SU-DHL-6 (cell line): ENCODE results near the gene PATZ1.

Source experiments
- H2AFZ ChIP-seq: fragments of 200-600 bp; sonication (generic); 2 replicates; pipeline ENCODE4 v1.6.1; 2014; ENCODE audit warnings: low read depth, mild to moderate bottlenecking, moderate library complexity, mixed read lengths, antibody characterized with exemption, low read length; ENCODE audit not compliant: severe bottlenecking
- H3F3A ChIP-seq: fragments of 200-600 bp; shearing (Covaris generic); 2 replicates; pipeline ENCODE4 v1.6.0; 2016; ENCODE audit warnings: antibody characterized with exemption, mild to moderate bottlenecking; ENCODE audit not compliant: insufficient read depth
- H3K27ac ChIP-seq: fragments of 200-600 bp; sonication (generic); 2 replicates; pipeline ENCODE4 v1.5.1; 2016; ENCODE audit warnings: low read depth, mild to moderate bottlenecking, low read length, moderate library complexity, mixed read lengths
- H3K27me3 ChIP-seq: fragments of 200-600 bp; sonication (generic), shearing (Covaris generic); 2 replicates; pipeline ENCODE4 v1.6.0; 2014; ENCODE audit warnings: mild to moderate bottlenecking, low read length
- H3K36me3 ChIP-seq: fragments of 200-600 bp; sonication (generic); 2 replicates; pipeline ENCODE4 v1.6.1; 2014; ENCODE audit warnings: mild to moderate bottlenecking, low read length, mixed read lengths
- H3K4me2 ChIP-seq: fragments of 300-600, 200-600 bp; shearing (Covaris generic), sonication (generic); 2 replicates; pipeline ENCODE4 v1.6.0; 2014; ENCODE audit warnings: low read length, low read depth, mild to moderate bottlenecking; ENCODE audit not compliant: poor library complexity, severe bottlenecking
- H3K4me3 ChIP-seq: fragments of 200-600 bp; sonication (generic); 2 replicates; pipeline ENCODE4 v1.5.1; 2014; ENCODE audit warnings: antibody characterized with exemption, low read length, mild to moderate bottlenecking, mixed read lengths; ENCODE audit not compliant: insufficient read depth, poor library complexity, severe bottlenecking
- H3K79me2 ChIP-seq: fragments of 200-600 bp; sonication (generic); 2 replicates; pipeline ENCODE4 v1.6.1; 2014; ENCODE audit warnings: mild to moderate bottlenecking, low read length, moderate library complexity; ENCODE audit not compliant: insufficient read depth
- H3K9ac ChIP-seq: fragments of 200-600 bp; sonication (generic); 2 replicates; pipeline ENCODE4 v1.7.0; 2014; ENCODE audit warnings: mild to moderate bottlenecking, low read length
- H3K9me2 ChIP-seq: fragments of 200-600 bp; sonication (generic); replicated peaks from 2 replicates; pipeline ENCODE4 v1.6.1; 2014; ENCODE audit warnings: low read length; ENCODE audit not compliant: insufficient read depth
- H3K9me3 ChIP-seq: fragments of 200-600 bp; sonication (generic); 2 replicates; pipeline ENCODE4 v1.6.1; 2014; ENCODE audit warnings: low read length, mixed read lengths; ENCODE audit not compliant: insufficient read depth
- H4K20me1 ChIP-seq: fragments of 200-600 bp; sonication (generic); 2 replicates; pipeline ENCODE4 v1.6.1; 2014; ENCODE audit warnings: low read depth, mild to moderate bottlenecking, antibody characterized with exemption, low read length, moderate library complexity, mixed read lengths
- CTCF ChIP-seq: fragments of 200-600 bp; sonication (generic); IDR thresholded peaks from one replicate; pipeline ENCODE4 v1.5.1; 2017; ENCODE audit warnings: antibody characterized with exemption, mild to moderate bottlenecking, low read length, moderate library complexity; ENCODE audit not compliant: insufficient read depth, poor library complexity, severe bottlenecking
- EZH2phosphoT487 ChIP-seq: fragments of 200-600 bp; sonication (generic), shearing (Covaris generic); conservative IDR thresholded peaks from 2 replicates; pipeline ENCODE4 v1.6.1; 2018; ENCODE audit warnings: mild to moderate bottlenecking, antibody characterized with exemption, low read length, moderate library complexity, mixed read lengths

The PATZ1 gene

GRCh38 chr22:31278151-31278621 lies 68.0 kb downstream of the PATZ1 start:
- H3K36me3 ChIP-seq: no peaks in the 10 kb centered on the region
- H3K27ac ChIP-seq: no peak overlapping the region
- H4K20me1 ChIP-seq: no peaks in the 10 kb centered on the region

GRCh38 chr22:31277741-31278140 lies 68.4 kb downstream of the PATZ1 start:
- H3K9me2 ChIP-seq: no peaks in the 10 kb centered on the region
- H3K36me3 ChIP-seq: no peaks in the 10 kb centered on the region
- no peak for TF ChIP-seq CTCF
- TF ChIP-seq EZH2phosphoT487: no peak
- no peaks in the 10 kb centered on the region for H3K9me3 ChIP-seq
- H3K4me3 ChIP-seq: no peak overlapping the region
- H4K20me1 ChIP-seq: no peaks in the 10 kb centered on the region
- no peak overlapping the region for H2AFZ ChIP-seq
- no peak overlapping the region for H3K9ac ChIP-seq
- no peaks in the 10 kb centered on the region for H3K27me3 ChIP-seq
- H3K27ac ChIP-seq: no peak overlapping the region
- no peaks in the 10 kb centered on the region for H3K79me2 ChIP-seq
- no peaks in the 10 kb centered on the region for H3F3A ChIP-seq
- H3K4me2 ChIP-seq: no peak overlapping the region

More at GRCh38 chr22:31278151-31278621, 68.0 kb downstream of the PATZ1 start:
- H3K9me2 ChIP-seq: no peaks in the 10 kb centered on the region
- no peak overlapping the region for H3K9ac ChIP-seq
- no peaks in the 10 kb centered on the region for H3K9me3 ChIP-seq
- no peaks in the 10 kb centered on the region for H3K79me2 ChIP-seq
- no peak overlapping the region for H3K4me2 ChIP-seq
- H3K27me3 ChIP-seq: no peaks in the 10 kb centered on the region
- H3K4me3 ChIP-seq: no peak overlapping the region
- no peak overlapping the region for H2AFZ ChIP-seq
- no peaks in the 10 kb centered on the region for H3F3A ChIP-seq
- TF ChIP-seq EZH2phosphoT487: no peak
- TF ChIP-seq CTCF: no peak

GRCh38 chr22:31276426-31277167 lies 69.5 kb downstream of the PATZ1 start:
- H3K9me3 ChIP-seq: no peaks in the 10 kb centered on the region
- no peaks in the 10 kb centered on the region for H3K27me3 ChIP-seq
- H4K20me1 ChIP-seq: no peaks in the 10 kb centered on the region
- H3K79me2 ChIP-seq: no peaks in the 10 kb centered on the region
- H3K36me3 ChIP-seq: no peaks in the 10 kb centered on the region
- no peak overlapping the region for H3K4me2 ChIP-seq
- no peaks in the 10 kb centered on the region for H3F3A ChIP-seq
- H3K9ac ChIP-seq: no peak overlapping the region
- no peak overlapping the region for H2AFZ ChIP-seq
- H3K4me3 ChIP-seq: no peak overlapping the region
- no peaks in the 10 kb centered on the region for H3K9me2 ChIP-seq
- no peak overlapping the region for H3K27ac ChIP-seq
- TF ChIP-seq EZH2phosphoT487 (no peak), CTCF (no peak)
